Measurements from ENCODE around the gene KCNJ12.
"Not testable (repeated sequence)": the region's sequence is repeated elsewhere in the genome, so short reads cannot be mapped to it uniquely, and the experiment has no call there.

DNA sequence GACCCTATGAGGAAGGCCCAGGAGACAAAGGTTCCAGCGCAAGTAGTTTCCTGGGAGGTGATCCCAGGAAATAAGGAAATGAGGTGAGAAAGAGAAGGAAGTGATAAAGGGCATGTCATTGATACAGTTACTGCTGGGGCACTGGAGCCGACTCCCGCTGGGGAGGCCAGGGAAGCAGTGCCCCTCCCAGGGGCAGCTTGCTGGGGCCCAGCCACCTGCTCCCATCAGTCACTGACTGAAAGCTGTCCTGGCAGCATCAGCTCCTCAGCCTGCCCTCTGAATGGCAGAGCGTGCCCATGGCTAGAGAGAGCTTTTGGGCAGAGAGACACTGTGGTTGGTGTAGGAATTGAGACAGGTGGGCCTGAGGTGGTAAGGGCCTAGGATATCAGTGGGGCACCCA lies 33.2 kb downstream of the KCNJ12 start:
- not testable (repeated sequence) for TF ChIP-seq POLR2A (IDR thresholded peaks at IDR 0.05); CTCF (IDR thresholded peaks at IDR 0.05 in 4 of 5, conservative IDR thresholded peaks at IDR 0.05 in 1 of 5)

Data from gastrocnemius medialis (tissue), 4 donors.